WERI-Rb-1 (cell line): Measurements from ENCODE around the gene ISX.
"Not testable (repeated sequence)": the region's sequence is repeated elsewhere in the genome, so short reads cannot be mapped to it uniquely, and the experiment has no call there.

ENCODE experiments used
- DNase-seq: peaks from one replicate; pipeline ENCODE4 v3.0.0-alpha.2; 2020
- H3K27ac ChIP-seq: fragments of 250-450 bp; sonication (Bioruptor Pico); 2 replicates; pipeline ENCODE4 v1.5.1; 2020; ENCODE audit warnings: mild to moderate bottlenecking, moderate library complexity
- H3K27me3 ChIP-seq: fragments of 250-450 bp; sonication (Bioruptor Pico); 2 replicates; pipeline ENCODE4 v1.5.1; 2021; ENCODE audit warnings: mild to moderate bottlenecking, low read depth, moderate library complexity; ENCODE audit not compliant: insufficient read depth, severe bottlenecking
- H3K36me3 ChIP-seq: fragments of 250-450 bp; sonication (Bioruptor Pico); 2 replicates; pipeline ENCODE4 v1.5.1; 2020; ENCODE audit warnings: mild to moderate bottlenecking, moderate library complexity
- H3K4me3 ChIP-seq: 2 replicates; pipeline ENCODE4 v1.5.1; 2011; ENCODE audit warnings: low read depth, mild to moderate bottlenecking, control low read depth, low read length
- H3K9me3 ChIP-seq: fragments of 250-450 bp; sonication (Bioruptor Pico); 2 replicates; pipeline ENCODE4 v1.5.1; 2021; ENCODE audit warnings: mild to moderate bottlenecking, moderate library complexity; ENCODE audit not compliant: severe bottlenecking
- CTCF ChIP-seq: IDR thresholded peaks from 2 replicates; pipeline ENCODE4 v1.5.1; 2011; ENCODE audit warnings: low read depth, mild to moderate bottlenecking, control low read depth, inconsistent platforms, low read length

ISX gene

GRCh38 chr22:35045451-35045850 is 20.5 kb upstream of the ISX start:
- DNase-seq: no peak
- peaks cover 5% of the 10 kb centered on the region for H3K9me3 ChIP-seq
- no peaks in the 10 kb centered on the region for H3K36me3 ChIP-seq
- no peaks in the 10 kb centered on the region for H3K27me3 ChIP-seq
- TF ChIP-seq CTCF: no peak
- no peak overlapping the region for H3K27ac ChIP-seq
- H3K4me3 ChIP-seq: no peak overlapping the region

- DNase-seq: no peak
- H3K27me3 ChIP-seq: no peaks in the 10 kb centered on the region
Measured at GRCh38 chr22:35046744-35047462, 19.1 kb upstream of the ISX start.

GRCh38 chr22:35050038-35050437 is 15.9 kb upstream of the ISX start:
- H3K4me3 ChIP-seq, DNase-seq, H3K27ac ChIP-seq, H3K36me3 ChIP-seq, H3K27me3 ChIP-seq, H3K9me3 ChIP-seq: not testable (repeated sequence)

More at GRCh38 chr22:35046744-35047462, 19.1 kb upstream of the ISX start:
- H3K4me3 ChIP-seq: no peak overlapping the region
- no peak for TF ChIP-seq CTCF
- H3K36me3 ChIP-seq: no peaks in the 10 kb centered on the region
- H3K9me3 ChIP-seq: peaks cover 5% of the 10 kb centered on the region
- no peak overlapping the region for H3K27ac ChIP-seq

- Histone ChIP-seq H3K9me3 (peaks cover 5% of the 10 kb centered on the region), H3K4me3 (no peak overlapping the region), H3K27ac (no peak overlapping the region), H3K36me3 (no peaks in the 10 kb centered on the region), H3K27me3 (no peaks in the 10 kb centered on the region)
- no peak for TF ChIP-seq CTCF
- DNase-seq: no peak
Measured at GRCh38 chr22:35051013-35051535, 14.9 kb upstream of the ISX start.

GRCh38 chr22:35051791-35052190 is 14.2 kb upstream of the ISX start:
- Histone ChIP-seq H3K27ac (no peak overlapping the region), H3K27me3 (no peaks in the 10 kb centered on the region), H3K36me3 (no peaks in the 10 kb centered on the region), H3K4me3 (no peak overlapping the region), H3K9me3 (peaks cover 4% of the 10 kb centered on the region)
- DNase-seq: no peak
- no peak for TF ChIP-seq CTCF

DNA sequence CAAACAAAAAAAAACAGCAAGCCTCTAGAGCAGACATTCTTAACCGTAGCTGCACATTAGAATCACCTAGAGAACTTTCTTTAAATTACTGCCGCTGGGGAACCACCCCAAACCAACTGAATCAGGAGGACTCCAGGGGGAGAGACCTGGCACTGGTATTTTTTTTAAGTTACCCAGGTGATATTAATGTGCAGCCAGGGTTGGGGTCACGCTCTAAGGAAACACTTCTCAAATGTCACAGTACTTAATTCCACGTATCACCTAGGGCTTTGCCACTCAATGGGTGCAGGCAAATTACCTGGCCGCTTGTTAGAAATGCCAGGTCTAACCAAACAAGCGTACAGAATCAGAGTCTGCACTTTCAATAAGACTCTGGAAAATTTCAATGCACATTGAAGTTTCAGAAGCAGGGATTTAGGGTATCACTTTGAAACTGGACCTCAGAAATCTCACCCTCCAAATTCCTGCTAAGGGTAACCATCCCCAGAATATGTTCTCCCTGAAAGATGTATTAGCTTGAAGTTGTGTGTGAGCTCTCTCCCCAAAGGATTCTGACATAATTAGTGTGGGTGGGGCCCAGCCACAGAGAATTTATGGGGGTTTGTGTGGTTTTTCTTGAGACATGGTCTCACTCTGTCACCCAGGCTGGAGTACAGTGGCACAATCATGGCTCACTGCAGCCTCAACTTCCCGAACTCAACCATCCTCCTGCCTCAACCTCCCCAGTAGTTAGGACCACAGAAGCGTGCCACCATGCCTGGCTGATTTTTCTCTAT is 12.7 kb upstream of the ISX start:
- Histone ChIP-seq H3K27me3 (no peaks in the 10 kb centered on the region), H3K27ac (no peak overlapping the region), H3K4me3 (no peak overlapping the region), H3K36me3 (no peaks in the 10 kb centered on the region), H3K9me3 (no peaks in the 10 kb centered on the region)
- DNase-seq: no peak
- no peak for TF ChIP-seq CTCF
